ENCODE measurements around the gene TUBA3D.
"Not testable (repeated sequence)": the region's sequence is repeated elsewhere in the genome, so short reads cannot be mapped to it uniquely, and the experiment has no call there.

The TUBA3D gene

GRCh38 chr2:131484906-131485460 is 9.1 kb downstream of the TUBA3D start:
- not testable (repeated sequence) for DNase-seq

GRCh38 chr2:131486201-131486902 is 10.4 kb downstream of the TUBA3D start:
- not testable (repeated sequence) for DNase-seq

- DNase-seq, result no peak
Measured at GRCh38 chr2:131488306-131489205, 12.6 kb downstream of the TUBA3D start.

GRCh38 chr2:131490616-131491468 is 14.9 kb downstream of the TUBA3D start:
- not testable (repeated sequence) for DNase-seq

GRCh38 chr2:131491469-131491836 is 15.5 kb downstream of the TUBA3D start:
- DNase-seq, result not testable (repeated sequence)

- DNase-seq, result not testable (repeated sequence)
Measured at GRCh38 chr2:131492015-131492417, 16.1 kb downstream of the TUBA3D start, which contains the start of gene MZT2A. Gene MZT2A, minus strand, starts transcription at chr2:131492397. Its CDS starts 21 bp downstream, at chr2:131492376.

GRCh38 chr2:131492418-131493198 is 16.7 kb downstream of the TUBA3D start:
- peak; percentile 82 to 90 for DNase-seq

GRCh38 chr2:131493199-131493968 is 17.5 kb downstream of the TUBA3D start:
- DNase-seq, result peak in 1 of 2 donors; percentile 2

- not testable (repeated sequence) for DNase-seq
Measured at GRCh38 chr2:131495506-131495905, 19.6 kb downstream of the TUBA3D start.

GRCh38 chr2:131498321-131498973 is 22.5 kb downstream of the TUBA3D start:
- DNase-seq, result peak in 1 of 2 donors; percentile 4

- not testable (repeated sequence) for DNase-seq
Measured at GRCh38 chr2:131503587-131503986, 27.7 kb downstream of the TUBA3D start.

GRCh38 chr2:131504082-131504750 is 28.3 kb downstream of the TUBA3D start:
- not testable (repeated sequence) for DNase-seq

- DNase-seq, result no peak
Measured at GRCh38 chr2:131509615-131510014, 33.7 kb downstream of the TUBA3D start.

- DNase-seq, result not testable (repeated sequence)
Measured at GRCh38 chr2:131511291-131511968, 35.5 kb downstream of the TUBA3D start.

GRCh38 chr2:131511969-131512870 is 36.3 kb downstream of the TUBA3D start:
- DNase-seq, result not testable (repeated sequence)

- DNase-seq, result not testable (repeated sequence)
Measured at GRCh38 chr2:131514408-131515166, 38.7 kb downstream of the TUBA3D start.

GRCh38 chr2:131515235-131515634 is 39.3 kb downstream of the TUBA3D start:
- not testable (repeated sequence) for DNase-seq
